GM21786 (cell line): ENCODE results near the gene PRR3.

ENCODE experiments used
- ATAC-seq: cut with Tn5 transposase; IDR thresholded peaks from one replicate; pipeline ENCODE4 v1.9.1; 2021; ENCODE audit not compliant: unreplicated experiment

The PRR3 gene

GRCh38 chr6:30611150-30611855 lies 54.2 kb downstream of the PRR3 start:
- ATAC-seq, result no peak

GRCh38 chr6:30611856-30612194 lies 54.7 kb downstream of the PRR3 start:
- no peak for ATAC-seq

GRCh38 chr6:30612213-30612612 lies 55.1 kb downstream of the PRR3 start:
- no peak for ATAC-seq

GRCh38 chr6:30612687-30613248 lies 55.7 kb downstream of the PRR3 start:
- no peak for ATAC-seq
